KOPT-K1 (cell line): ENCODE results near the gene SGK2.

Experiments used
- H3K27ac ChIP-seq: fragments of 200-600 bp; sonication (generic); 2 replicates; pipeline ENCODE4 v1.5.1; 2016; ENCODE audit warnings: antibody characterized with exemption, mild to moderate bottlenecking, low read depth, low read length; ENCODE audit not compliant: poor library complexity, severe bottlenecking
- H3K36me3 ChIP-seq: fragments of 200-600 bp; sonication (generic); 2 replicates; pipeline ENCODE4 v1.5.1; 2017; ENCODE audit warnings: antibody characterized with exemption, mild to moderate bottlenecking, low read length, moderate library complexity; ENCODE audit not compliant: insufficient read depth
- H3K9me3 ChIP-seq: fragments of 200-600 bp; sonication (generic); 2 replicates; pipeline ENCODE4 v1.5.1; 2017; ENCODE audit warnings: antibody characterized with exemption, low read length, mild to moderate bottlenecking; ENCODE audit not compliant: insufficient read depth, poor library complexity, severe bottlenecking

Gene SGK2

GRCh38 chr20:43542674-43543073 lies 16.2 kb upstream of the SGK2 start:
- Histone ChIP-seq H3K9me3 (no peaks in the 10 kb centered on the region), H3K27ac (no peak overlapping the region), H3K36me3 (peaks cover 4% of the 10 kb centered on the region; the same call in 1 of the 2 replicates)

- H3K27ac ChIP-seq, result no peak overlapping the region
- no peaks in the 10 kb centered on the region for H3K9me3 ChIP-seq
- peaks cover 4% of the 10 kb centered on the region; the same call in 1 of the 2 replicates for H3K36me3 ChIP-seq
These were observed 15.7 kb upstream of the SGK2 start for GRCh38 chr20:43543138-43543537.

- H3K36me3 ChIP-seq, result no peaks in the 10 kb centered on the region
- no peaks in the 10 kb centered on the region for H3K9me3 ChIP-seq
- H3K27ac ChIP-seq, result no peak overlapping the region
These were observed 14.3 kb upstream of the SGK2 start for GRCh38 chr20:43544501-43544900.

- Histone ChIP-seq H3K36me3 (no peaks in the 10 kb centered on the region), H3K9me3 (no peaks in the 10 kb centered on the region), H3K27ac (no peak overlapping the region)
These were observed 12.8 kb upstream of the SGK2 start for GRCh38 chr20:43545837-43546578.

- Histone ChIP-seq H3K9me3 (no peaks in the 10 kb centered on the region), H3K27ac (no peak overlapping the region), H3K36me3 (no peaks in the 10 kb centered on the region)
These were observed 10.4 kb upstream of the SGK2 start for GRCh38 chr20:43548273-43548880.

- Histone ChIP-seq H3K9me3 (no peaks in the 10 kb centered on the region), H3K27ac (no peak overlapping the region), H3K36me3 (no peaks in the 10 kb centered on the region)
These were observed 9.3 kb upstream of the SGK2 start for GRCh38 chr20:43549416-43550065.

GRCh38 chr20:43550456-43550855 lies 8.4 kb upstream of the SGK2 start:
- Histone ChIP-seq H3K36me3 (no peaks in the 10 kb centered on the region), H3K9me3 (no peaks in the 10 kb centered on the region), H3K27ac (no peak overlapping the region)

- Histone ChIP-seq H3K27ac (no peak overlapping the region), H3K36me3 (no peaks in the 10 kb centered on the region), H3K9me3 (no peaks in the 10 kb centered on the region)
These were observed 4.5 kb upstream of the SGK2 start for GRCh38 chr20:43554369-43554768.

GRCh38 chr20:43559147-43559987 lies 540 bp downstream of the SGK2 start:
- H3K9me3 ChIP-seq, result no peaks in the 10 kb centered on the region
- H3K27ac ChIP-seq, result no peak overlapping the region
- no peaks in the 10 kb centered on the region for H3K36me3 ChIP-seq

- Histone ChIP-seq H3K36me3 (no peaks in the 10 kb centered on the region), H3K27ac (no peak overlapping the region), H3K9me3 (no peaks in the 10 kb centered on the region)
These were observed 2.1 kb downstream of the SGK2 start for GRCh38 chr20:43560974-43561373.

GRCh38 chr20:43563429-43563828 lies 4.6 kb downstream of the SGK2 start:
- H3K27ac ChIP-seq, result no peak overlapping the region
- H3K36me3 ChIP-seq, result no peaks in the 10 kb centered on the region
- H3K9me3 ChIP-seq, result no peaks in the 10 kb centered on the region

- Histone ChIP-seq H3K9me3 (no peaks in the 10 kb centered on the region), H3K27ac (no peak overlapping the region)
These were observed 5.2 kb downstream of the SGK2 start for GRCh38 chr20:43563991-43564390.

GRCh38 chr20:43564455-43564854 lies 5.6 kb downstream of the SGK2 start:
- Histone ChIP-seq H3K36me3 (no peaks in the 10 kb centered on the region), H3K9me3 (no peaks in the 10 kb centered on the region), H3K27ac (no peak overlapping the region)

More at GRCh38 chr20:43563991-43564390, 5.2 kb downstream of the SGK2 start:
- no peaks in the 10 kb centered on the region for H3K36me3 ChIP-seq

- Histone ChIP-seq H3K36me3 (no peaks in the 10 kb centered on the region), H3K27ac (no peak overlapping the region), H3K9me3 (no peaks in the 10 kb centered on the region)
These were observed 6.3 kb downstream of the SGK2 start for GRCh38 chr20:43564993-43565757.
